Neural cell (in vitro differentiated cells): Measurements from ENCODE around the gene UQCRC1. TPM values are rescaled to one million over a fixed set of nuclear protein-coding genes. Genes with fewer than 3 reads are reported as not detected.

Experiments
- H2AFZ ChIP-seq: fragments of 200-600, 300-800 bp; sonication (generic), shearing (Covaris generic); 2 replicates; pipeline ENCODE4 v1.6.0; 2014; ENCODE audit warnings: low read depth, mild to moderate bottlenecking, antibody characterized with exemption, low read length, moderate library complexity
- H3F3A ChIP-seq: fragments of 200-600 bp; shearing (Covaris generic); 2 replicates; pipeline ENCODE4 v1.6.1; 2016; ENCODE audit warnings: mild to moderate bottlenecking, moderate library complexity, mixed read lengths, antibody characterized with exemption, low read length; ENCODE audit not compliant: insufficient read depth, poor library complexity, severe bottlenecking
- H3K27ac ChIP-seq: fragments of 200-600, 300-800 bp; sonication (generic), shearing (Covaris generic); 2 replicates; pipeline ENCODE4 v1.5.1; 2014; ENCODE audit warnings: mild to moderate bottlenecking, low read length, moderate library complexity
- H3K27me3 ChIP-seq: fragments of 300-800, 200-600 bp; sonication (generic), shearing (Covaris generic); 2 replicates; pipeline ENCODE4 v1.6.0; 2014; ENCODE audit warnings: mild to moderate bottlenecking, low read depth, low read length, moderate library complexity; ENCODE audit not compliant: insufficient read depth
- H3K36me3 ChIP-seq: fragments of 300-800, 200-600 bp; sonication (generic), shearing (Covaris generic); 2 replicates; pipeline ENCODE4 v1.5.1; 2014; ENCODE audit warnings: mild to moderate bottlenecking, antibody characterized with exemption, low read length, moderate library complexity; ENCODE audit not compliant: insufficient read depth
- H3K4me2 ChIP-seq: fragments of 300-800, 200-600 bp; sonication (generic), shearing (Covaris generic); 2 replicates; pipeline ENCODE4 v1.6.0; 2014; ENCODE audit warnings: mild to moderate bottlenecking, low read length
- H3K4me3 ChIP-seq: fragments of 300-800, 200-600 bp; sonication (generic), shearing (Covaris generic); 2 replicates; pipeline ENCODE4 v1.5.1; 2014; ENCODE audit warnings: mild to moderate bottlenecking, low read length, moderate library complexity
- H3K79me2 ChIP-seq: fragments of 200-600 bp; shearing (Covaris generic); replicated peaks from 2 replicates; pipeline ENCODE4 v1.6.0; 2014; ENCODE audit warnings: mild to moderate bottlenecking, low read length, moderate library complexity; ENCODE audit not compliant: insufficient read depth
- H3K9ac ChIP-seq: fragments of 300-800, 200-600 bp; sonication (generic), shearing (Covaris generic); 2 replicates; pipeline ENCODE4 v1.6.1; 2016; ENCODE audit warnings: mild to moderate bottlenecking, low read length, mixed read lengths
- H3K9me2 ChIP-seq: fragments of 200-600 bp; shearing (Covaris generic); 2 replicates; pipeline ENCODE4 v1.6.1; 2016; ENCODE audit warnings: mild to moderate bottlenecking, low read length, mixed read lengths; ENCODE audit not compliant: insufficient read depth
- H3K9me3 ChIP-seq: fragments of 200-600, 300-800 bp; sonication (generic), shearing (Covaris generic); 2 replicates; pipeline ENCODE4 v1.6.1; 2016; ENCODE audit warnings: mild to moderate bottlenecking, mixed run types, low read length, moderate library complexity, mixed read lengths
- H4K20me1 ChIP-seq: fragments of 200-600 bp; shearing (Covaris generic); 2 replicates; pipeline ENCODE4 v1.6.1; 2016; ENCODE audit warnings: mild to moderate bottlenecking, mixed run types; ENCODE audit not compliant: insufficient read depth
- EP300 ChIP-seq: fragments of 450-650 bp; conservative IDR thresholded peaks from 2 replicates; pipeline ENCODE4 v1.6.1; 2014; ENCODE audit warnings: antibody characterized with exemption, mild to moderate bottlenecking, moderate library complexity; ENCODE audit not compliant: poor library complexity, severe bottlenecking
- EZH2 ChIP-seq: fragments of 200-600, 300-800 bp; shearing (Covaris generic), sonication (generic); IDR thresholded peaks from 2 replicates; pipeline ENCODE4 v1.6.1; 2014; ENCODE audit warnings: antibody characterized with exemption, low read length, borderline replicate concordance, mild to moderate bottlenecking; ENCODE audit not compliant: insufficient read depth, poor library complexity, severe bottlenecking
- MXI1 ChIP-seq: fragments of 450-650 bp; conservative IDR thresholded peaks from 2 replicates; pipeline ENCODE4 v1.6.1; 2014; ENCODE audit warnings: antibody characterized with exemption, mild to moderate bottlenecking; ENCODE audit not compliant: poor library complexity, severe bottlenecking
- POLR2AphosphoS5 ChIP-seq: IDR thresholded peaks from 2 replicates; pipeline ENCODE4 v1.6.1; 2012
- RAD21 ChIP-seq: fragments of 450-650 bp; conservative IDR thresholded peaks from 2 replicates; pipeline ENCODE4 v1.6.1; 2014; ENCODE audit warnings: antibody characterized with exemption, mild to moderate bottlenecking, moderate library complexity
- SMC3 ChIP-seq: fragments of 450-650 bp; conservative IDR thresholded peaks from 2 replicates; pipeline ENCODE4 v1.6.1; 2014; ENCODE audit warnings: antibody characterized with exemption, mild to moderate bottlenecking, moderate library complexity; ENCODE audit not compliant: poor library complexity
- TAF1 ChIP-seq: IDR thresholded peaks from 2 replicates; pipeline ENCODE4 v1.6.1; 2012; ENCODE audit warnings: low read depth
- polyA plus RNA-seq: library from polyadenylated mRNA; depleted of rRNA; stranded (reverse); fragments of >200 nt; gene quantifications from 2 replicates; pipeline ENCODE4 v1.2.3, GENCODE V29; 2014
- TF ChIP-seq, protein P1 (sequence below): fragments of 450-650 bp; IDR thresholded peaks from 2 replicates; pipeline ENCODE4 v1.5.1; 2014; ENCODE audit warnings: antibody characterized with exemption, mild to moderate bottlenecking, moderate library complexity; ENCODE audit not compliant: poor library complexity, severe bottlenecking
- TF ChIP-seq, protein P2 (sequence below): IDR thresholded peaks from 2 replicates; pipeline ENCODE4 v1.6.1; 2012; ENCODE audit warnings: borderline replicate concordance

Gene UQCRC1
- polyA plus RNA-seq, 1 donor from 2014 or later: 333 TPM

DNA sequence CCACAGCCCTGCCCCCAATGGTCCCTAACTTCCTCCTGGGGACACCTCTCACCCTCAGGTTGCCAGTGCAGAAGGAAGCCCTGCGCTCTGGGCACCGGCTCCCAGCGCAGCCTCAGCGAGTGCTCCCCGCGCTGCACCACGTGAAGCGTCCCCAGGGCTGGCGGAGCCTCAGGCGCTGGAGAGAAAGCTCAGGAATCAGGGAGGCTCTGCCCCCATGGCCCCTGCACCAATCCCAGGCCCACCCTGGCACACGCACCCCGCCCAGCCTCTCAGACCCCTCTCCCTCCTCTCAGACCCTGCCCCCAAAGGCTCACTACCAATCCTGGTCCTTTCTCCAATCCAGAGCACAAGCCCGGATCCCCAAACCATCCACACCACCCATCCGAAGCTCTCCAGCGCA lies 21.2 kb downstream of the UQCRC1 start:
- H3K9ac ChIP-seq: no peak overlapping the region
- H3K4me3 ChIP-seq: no peak overlapping the region
- no peaks in the 10 kb centered on the region for H3K9me2 ChIP-seq
- H4K20me1 ChIP-seq: no peaks in the 10 kb centered on the region
- H3K27me3 ChIP-seq: no peaks in the 10 kb centered on the region
- H3K9me3 ChIP-seq: no peaks in the 10 kb centered on the region
- no peak overlapping the region for H2AFZ ChIP-seq
- H3F3A ChIP-seq: no peaks in the 10 kb centered on the region
- no peaks in the 10 kb centered on the region for H3K36me3 ChIP-seq
- H3K27ac ChIP-seq: no peak overlapping the region
- no peak for TF ChIP-seq RAD21
- TF ChIP-seq MXI1: no peak
- no peak for TF ChIP-seq SMC3
- no peak for TF ChIP-seq POLR2AphosphoS5
- TF ChIP-seq EZH2: no peak
- TF ChIP-seq, protein P1, sequence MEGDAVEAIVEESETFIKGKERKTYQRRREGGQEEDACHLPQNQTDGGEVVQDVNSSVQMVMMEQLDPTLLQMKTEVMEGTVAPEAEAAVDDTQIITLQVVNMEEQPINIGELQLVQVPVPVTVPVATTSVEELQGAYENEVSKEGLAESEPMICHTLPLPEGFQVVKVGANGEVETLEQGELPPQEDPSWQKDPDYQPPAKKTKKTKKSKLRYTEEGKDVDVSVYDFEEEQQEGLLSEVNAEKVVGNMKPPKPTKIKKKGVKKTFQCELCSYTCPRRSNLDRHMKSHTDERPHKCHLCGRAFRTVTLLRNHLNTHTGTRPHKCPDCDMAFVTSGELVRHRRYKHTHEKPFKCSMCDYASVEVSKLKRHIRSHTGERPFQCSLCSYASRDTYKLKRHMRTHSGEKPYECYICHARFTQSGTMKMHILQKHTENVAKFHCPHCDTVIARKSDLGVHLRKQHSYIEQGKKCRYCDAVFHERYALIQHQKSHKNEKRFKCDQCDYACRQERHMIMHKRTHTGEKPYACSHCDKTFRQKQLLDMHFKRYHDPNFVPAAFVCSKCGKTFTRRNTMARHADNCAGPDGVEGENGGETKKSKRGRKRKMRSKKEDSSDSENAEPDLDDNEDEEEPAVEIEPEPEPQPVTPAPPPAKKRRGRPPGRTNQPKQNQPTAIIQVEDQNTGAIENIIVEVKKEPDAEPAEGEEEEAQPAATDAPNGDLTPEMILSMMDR: no peak
- no peak for TF ChIP-seq EP300
- no peak for TF ChIP-seq TAF1
- TF ChIP-seq, protein P2, sequence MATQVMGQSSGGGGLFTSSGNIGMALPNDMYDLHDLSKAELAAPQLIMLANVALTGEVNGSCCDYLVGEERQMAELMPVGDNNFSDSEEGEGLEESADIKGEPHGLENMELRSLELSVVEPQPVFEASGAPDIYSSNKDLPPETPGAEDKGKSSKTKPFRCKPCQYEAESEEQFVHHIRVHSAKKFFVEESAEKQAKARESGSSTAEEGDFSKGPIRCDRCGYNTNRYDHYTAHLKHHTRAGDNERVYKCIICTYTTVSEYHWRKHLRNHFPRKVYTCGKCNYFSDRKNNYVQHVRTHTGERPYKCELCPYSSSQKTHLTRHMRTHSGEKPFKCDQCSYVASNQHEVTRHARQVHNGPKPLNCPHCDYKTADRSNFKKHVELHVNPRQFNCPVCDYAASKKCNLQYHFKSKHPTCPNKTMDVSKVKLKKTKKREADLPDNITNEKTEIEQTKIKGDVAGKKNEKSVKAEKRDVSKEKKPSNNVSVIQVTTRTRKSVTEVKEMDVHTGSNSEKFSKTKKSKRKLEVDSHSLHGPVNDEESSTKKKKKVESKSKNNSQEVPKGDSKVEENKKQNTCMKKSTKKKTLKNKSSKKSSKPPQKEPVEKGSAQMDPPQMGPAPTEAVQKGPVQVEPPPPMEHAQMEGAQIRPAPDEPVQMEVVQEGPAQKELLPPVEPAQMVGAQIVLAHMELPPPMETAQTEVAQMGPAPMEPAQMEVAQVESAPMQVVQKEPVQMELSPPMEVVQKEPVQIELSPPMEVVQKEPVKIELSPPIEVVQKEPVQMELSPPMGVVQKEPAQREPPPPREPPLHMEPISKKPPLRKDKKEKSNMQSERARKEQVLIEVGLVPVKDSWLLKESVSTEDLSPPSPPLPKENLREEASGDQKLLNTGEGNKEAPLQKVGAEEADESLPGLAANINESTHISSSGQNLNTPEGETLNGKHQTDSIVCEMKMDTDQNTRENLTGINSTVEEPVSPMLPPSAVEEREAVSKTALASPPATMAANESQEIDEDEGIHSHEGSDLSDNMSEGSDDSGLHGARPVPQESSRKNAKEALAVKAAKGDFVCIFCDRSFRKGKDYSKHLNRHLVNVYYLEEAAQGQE: no peak
- no peaks in the 10 kb centered on the region for H3K79me2 ChIP-seq
- H3K4me2 ChIP-seq: no peak overlapping the region

DNA sequence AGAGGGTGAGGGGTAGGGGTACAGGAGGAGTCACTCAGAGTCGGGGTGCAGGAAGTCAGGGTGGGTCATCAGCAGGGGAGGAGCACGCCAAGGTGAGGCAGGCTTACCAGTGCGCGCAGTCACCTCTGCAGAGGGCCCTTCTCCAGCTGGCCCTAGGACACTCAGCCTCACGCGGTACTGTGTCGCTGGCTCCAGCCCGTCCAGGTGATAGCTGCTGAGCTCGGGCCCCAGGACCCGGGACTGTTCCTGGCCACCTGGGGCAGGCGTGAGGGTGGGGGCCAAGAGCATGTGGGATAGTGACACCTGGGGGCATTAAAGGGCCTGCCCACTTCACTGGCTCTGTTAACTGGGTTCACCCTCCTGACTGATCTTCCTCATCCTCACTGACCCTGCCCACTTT lies 21.8 kb downstream of the UQCRC1 start:
- Histone ChIP-seq H3K79me2 (no peaks in the 10 kb centered on the region), H4K20me1 (no peaks in the 10 kb centered on the region), H3K27me3 (no peaks in the 10 kb centered on the region), H3F3A (no peaks in the 10 kb centered on the region), H3K4me3 (no peak overlapping the region), H3K9me3 (no peaks in the 10 kb centered on the region), H2AFZ (no peak overlapping the region), H3K27ac (no peak overlapping the region), H3K4me2 (no peak overlapping the region), H3K9me2 (no peaks in the 10 kb centered on the region), H3K9ac (no peak overlapping the region), H3K36me3 (no peaks in the 10 kb centered on the region)
- TF ChIP-seq, protein P1: no peak
- TF ChIP-seq TAF1 (no peak), EZH2 (no peak), RAD21 (no peak), POLR2AphosphoS5 (no peak), EP300 (no peak), MXI1 (no peak), SMC3 (no peak)
- TF ChIP-seq, protein P2: no peak
